Smooth muscle cell (in vitro differentiated cells): Measurements from ENCODE around the gene DYRK3. TPM values are rescaled to one million over a fixed set of nuclear protein-coding genes. Genes with fewer than 3 reads are reported as not detected.

ENCODE experiments used
- DNase-seq: peaks from one replicate; lab custom pipeline; 2025; ENCODE audit not compliant: unreplicated experiment; lab: John Stamatoyannopoulos, UW
- H2AFZ ChIP-seq: fragments of 200-600 bp; sonication (generic); 2 replicates; pipeline ENCODE4 v1.6.0; 2016; ENCODE audit warnings: antibody characterized with exemption, low read depth, mild to moderate bottlenecking
- H3F3A ChIP-seq: fragments of 200-600 bp; sonication (generic); 2 replicates; pipeline ENCODE4 v1.6.0; 2017; ENCODE audit warnings: antibody characterized with exemption, low read depth
- H3K27ac ChIP-seq: fragments of 200-600 bp; sonication (generic); 2 replicates; pipeline ENCODE4 v1.5.1; 2016; ENCODE audit warnings: low read depth, mild to moderate bottlenecking
- H3K27me3 ChIP-seq: fragments of 200-600 bp; sonication (generic); 2 replicates; pipeline ENCODE4 v1.6.1; 2016; ENCODE audit warnings: low read depth, mild to moderate bottlenecking
- H3K36me3 ChIP-seq: fragments of 200-600 bp; sonication (generic); 2 replicates; pipeline ENCODE4 v1.5.1; 2016; ENCODE audit warnings: low read depth
- H3K4me1 ChIP-seq: fragments of 200-600 bp; sonication (generic); 2 replicates; pipeline ENCODE4 v1.5.1; 2016; ENCODE audit warnings: low read depth
- H3K4me2 ChIP-seq: fragments of 200-600 bp; sonication (generic); 2 replicates; pipeline ENCODE4 v1.6.0; 2016; ENCODE audit warnings: mild to moderate bottlenecking
- H3K4me3 ChIP-seq: fragments of 200-600 bp; sonication (generic); 2 replicates; pipeline ENCODE4 v1.5.1; 2016; ENCODE audit warnings: mild to moderate bottlenecking
- H3K79me2 ChIP-seq: fragments of 200-600 bp; sonication (generic); 2 replicates; pipeline ENCODE4 v1.6.0; 2016; ENCODE audit warnings: low read depth, mild to moderate bottlenecking
- H3K9ac ChIP-seq: fragments of 200-600 bp; sonication (generic); 2 replicates; pipeline ENCODE4 v1.6.0; 2016; ENCODE audit warnings: low read depth
- H3K9me3 ChIP-seq: fragments of 200-600 bp; sonication (generic); replicated peaks from 2 replicates; pipeline ENCODE4 v1.5.1; 2016; ENCODE audit warnings: low read depth
- H4K20me1 ChIP-seq: fragments of 200-600 bp; sonication (generic); 2 replicates; pipeline ENCODE4 v1.6.0; 2016; ENCODE audit warnings: low read depth
- CTCF ChIP-seq: fragments of 200-600 bp; sonication (generic); IDR thresholded peaks from 2 replicates; pipeline ENCODE4 v1.5.1; 2017; ENCODE audit warnings: borderline replicate concordance, mild to moderate bottlenecking, antibody characterized with exemption; ENCODE audit not compliant: insufficient read depth, poor library complexity, severe bottlenecking
- WGBS: methylation state at CpG from one replicate; pipeline ENCODE4 v1.1.7; 2016; ENCODE audit warnings: low lambda C conversion rate; 5-methylcytosine and 5-hydroxymethylcytosine counted together
- polyA plus RNA-seq: library from polyadenylated mRNA; unstranded; fragments of >200 nt; fragmentation: Nextera tagmentation; extraction: Ambion mirVana; gene quantifications from 2 replicates; pipeline ENCODE4 v1.2.1, GENCODE V29; 2016
- total RNA-seq: library from RNA; depleted of rRNA; stranded (reverse); fragments of >200 nt; gene quantifications from 2 replicates; pipeline ENCODE4 v1.2.3, GENCODE V29; 2014

Gene DYRK3
- total and polyA plus RNA-seq, 2 experiments from 2014 or later: 11.1 to 13.7 TPM

DNA sequence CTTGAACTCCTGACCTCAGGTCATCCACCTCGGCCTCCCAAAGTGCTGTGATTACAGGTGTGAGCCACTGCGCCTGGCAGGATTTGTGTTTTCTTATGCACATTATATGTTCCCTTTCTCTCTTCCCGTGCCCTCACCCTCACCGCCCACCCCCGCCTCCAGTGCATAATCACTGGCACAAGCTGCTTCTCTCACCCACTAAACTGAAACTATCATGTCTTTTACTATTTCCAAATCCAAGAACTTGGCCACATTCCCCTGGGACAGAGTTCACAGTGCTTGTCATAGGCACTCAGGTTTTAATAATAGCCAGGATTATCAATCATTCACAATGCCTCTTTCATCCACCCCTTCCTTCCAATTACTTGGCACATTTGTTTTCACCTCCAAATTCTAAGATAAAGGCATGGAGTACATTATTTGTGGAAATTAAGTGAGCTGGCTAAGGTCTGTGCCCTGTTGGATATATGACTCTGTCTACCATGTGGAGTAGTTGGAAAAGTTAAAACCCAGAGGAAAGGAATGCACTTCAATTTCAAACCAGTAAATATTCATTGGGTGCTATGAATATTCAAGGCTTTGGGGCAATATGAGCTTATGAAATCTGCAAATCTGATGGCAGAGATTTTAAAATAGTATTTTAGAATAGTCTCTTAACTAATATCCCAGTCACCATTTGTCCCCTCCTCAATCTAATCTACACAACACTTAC, 31.8 kb downstream of the DYRK3 start:
- H3K36me3 ChIP-seq: no peaks in the 10 kb centered on the region
- no peak overlapping the region for H3K4me3 ChIP-seq
- 84% methylated on average over 5 of the region's 5 CpGs for WGBS
- no peak for DNase-seq
- H2AFZ ChIP-seq: no peak overlapping the region
- H3F3A ChIP-seq: no peaks in the 10 kb centered on the region
- peaks cover 12% of the 10 kb centered on the region for H3K4me1 ChIP-seq
- TF ChIP-seq CTCF: no peak
- H3K9ac ChIP-seq: no peak overlapping the region
- H3K4me2 ChIP-seq: no peak overlapping the region
- H3K27ac ChIP-seq: no peak overlapping the region
- H3K27me3 ChIP-seq: peaks cover 37% of the 10 kb centered on the region
- no peaks in the 10 kb centered on the region for H3K9me3 ChIP-seq
- H3K79me2 ChIP-seq: no peaks in the 10 kb centered on the region
- no peaks in the 10 kb centered on the region for H4K20me1 ChIP-seq

DNA sequence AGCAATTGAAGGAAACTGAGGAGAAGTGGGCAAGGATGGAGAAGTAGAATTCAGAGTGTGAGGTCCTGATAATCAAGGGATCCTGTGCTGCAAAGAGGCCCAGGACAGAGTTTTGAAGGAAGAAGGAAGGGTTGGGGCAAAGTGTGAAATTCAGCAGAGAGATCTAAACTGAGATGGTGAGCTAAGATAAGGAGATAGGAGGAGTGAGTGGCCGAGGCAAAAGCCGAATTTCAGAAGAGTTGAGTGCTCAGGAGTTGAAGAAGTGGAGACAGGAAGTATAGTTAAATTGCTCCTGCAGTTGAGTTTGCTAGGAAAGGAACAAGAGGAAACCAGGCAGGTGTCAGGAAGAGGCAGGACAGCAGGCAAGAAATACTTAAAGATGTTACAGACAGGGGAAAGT, 33.0 kb downstream of the DYRK3 start:
- no peak overlapping the region for H3K4me3 ChIP-seq
- DNase-seq: no peak
- H3K9me3 ChIP-seq: no peaks in the 10 kb centered on the region
- TF ChIP-seq CTCF: no peak
- WGBS: 6% methylated on average over 2 of the region's 2 CpGs
- no peaks in the 10 kb centered on the region for H3K79me2 ChIP-seq
- H3K4me1 ChIP-seq: peaks cover 23% of the 10 kb centered on the region
- H3K9ac ChIP-seq: no peak overlapping the region
- H3K27me3 ChIP-seq: peaks cover 24% of the 10 kb centered on the region
- no peak overlapping the region for H3K4me2 ChIP-seq
- no peak overlapping the region for H3K27ac ChIP-seq
- H3K36me3 ChIP-seq: no peaks in the 10 kb centered on the region
- H4K20me1 ChIP-seq: no peaks in the 10 kb centered on the region
- H2AFZ ChIP-seq: no peak overlapping the region
- no peaks in the 10 kb centered on the region for H3F3A ChIP-seq

- Histone ChIP-seq H3K9me3 (no peaks in the 10 kb centered on the region), H2AFZ (no peak overlapping the region), H3K4me2 (no peak overlapping the region), H3F3A (no peaks in the 10 kb centered on the region), H3K4me3 (no peak overlapping the region), H3K36me3 (no peaks in the 10 kb centered on the region), H3K79me2 (no peaks in the 10 kb centered on the region), H3K27ac (no peak overlapping the region), H4K20me1 (no peaks in the 10 kb centered on the region), H3K27me3 (peaks cover 18% of the 10 kb centered on the region), H3K4me1 (peaks cover 19% of the 10 kb centered on the region), H3K9ac (no peak overlapping the region)
- WGBS: 89% methylated on average over 6 of the region's 6 CpGs
- no peak for DNase-seq
- no peak for TF ChIP-seq CTCF
Observed at GRCh38 chr1:206668874-206669410, 33.6 kb downstream of the DYRK3 start.
